GM12878 (cell line): ENCODE data around the gene SVEP1.

Experiments used
- CHD1 ChIP-seq: IDR thresholded peaks from 2 replicates; pipeline ENCODE4 v1.6.1; 2012; ENCODE audit warnings: low read depth, low read length, improper control_type of control experiment
- EZH2 ChIP-seq: IDR thresholded peaks from 2 replicates; pipeline ENCODE4 v1.6.1; 2012; ENCODE audit warnings: low read depth, mild to moderate bottlenecking, control low read depth, inconsistent platforms, low read length, borderline replicate concordance; ENCODE audit not compliant: control insufficient read depth
- JUNB ChIP-seq: IDR thresholded peaks from 2 replicates; pipeline ENCODE4 v1.6.1; 2016; ENCODE audit warnings: antibody characterized with exemption, mild to moderate bottlenecking
- POLR2A ChIP-seq: IDR thresholded peaks from 2 replicates; pipeline ENCODE4 v1.6.1; 2011; ENCODE audit warnings: low read depth, mild to moderate bottlenecking, low read length
- POLR2AphosphoS5 ChIP-seq: IDR thresholded peaks from 2 replicates; pipeline ENCODE4 v1.6.1; 2011; ENCODE audit warnings: mild to moderate bottlenecking, low read length, inconsistent platforms
- ZBTB11 ChIP-seq: fragments of 450-650 bp; formaldehyde crosslinking; IDR thresholded peaks from 2 replicates; pipeline ENCODE4 v1.5.0; 2022; ENCODE audit warnings: mild to moderate bottlenecking, missing genetic modification characterization
- TF ChIP-seq, protein P1 (sequence below), 3 experiments: IDR thresholded peaks in 2 of 3; conservative IDR thresholded peaks in 1 of 3; 2 replicates each; pipeline ENCODE4 v1.5.1; 2011; ENCODE audit warnings: low read depth in 3 of 3, low read length in 3 of 3, mild to moderate bottlenecking in 3 of 3, control low read depth in 2 of 3, moderate library complexity in 2 of 3, inconsistent platforms in 1 of 3, mixed read lengths in 1 of 3; ENCODE audit not compliant: control insufficient read depth in 2 of 3, insufficient read depth in 1 of 3; ENCODE audit errors: extremely low read depth in 1 of 3
- TF ChIP-seq, protein P2 (sequence below): IDR thresholded peaks from 2 replicates; pipeline ENCODE4 v1.6.1; 2012; ENCODE audit warnings: low read depth, low read length, improper control_type of control experiment

DNA sequence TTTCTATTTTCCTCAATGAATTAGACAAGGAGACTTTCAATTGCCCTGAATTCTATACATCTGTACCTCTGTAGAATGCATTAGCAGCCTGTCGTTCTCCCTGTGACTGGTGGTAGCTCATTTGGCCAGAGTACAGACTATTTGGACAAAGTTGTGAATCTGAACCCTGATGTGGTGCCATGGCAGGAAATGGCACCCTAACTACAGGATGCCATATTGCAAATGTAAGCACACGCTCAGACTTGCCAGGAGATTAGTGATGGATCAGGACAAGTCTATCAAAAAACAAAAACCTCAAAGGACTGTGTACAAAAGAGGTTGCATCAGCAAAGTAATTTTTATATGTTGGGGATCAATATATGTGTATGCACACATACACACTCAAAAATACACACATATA, 58.3 kb downstream of the SVEP1 start:
- TF ChIP-seq CHD1: no peak
- no peak for TF ChIP-seq EZH2
- TF ChIP-seq POLR2A: no peak
- TF ChIP-seq ZBTB11 (CRISPR knock-in tag): no peak
- TF ChIP-seq, protein P1, sequence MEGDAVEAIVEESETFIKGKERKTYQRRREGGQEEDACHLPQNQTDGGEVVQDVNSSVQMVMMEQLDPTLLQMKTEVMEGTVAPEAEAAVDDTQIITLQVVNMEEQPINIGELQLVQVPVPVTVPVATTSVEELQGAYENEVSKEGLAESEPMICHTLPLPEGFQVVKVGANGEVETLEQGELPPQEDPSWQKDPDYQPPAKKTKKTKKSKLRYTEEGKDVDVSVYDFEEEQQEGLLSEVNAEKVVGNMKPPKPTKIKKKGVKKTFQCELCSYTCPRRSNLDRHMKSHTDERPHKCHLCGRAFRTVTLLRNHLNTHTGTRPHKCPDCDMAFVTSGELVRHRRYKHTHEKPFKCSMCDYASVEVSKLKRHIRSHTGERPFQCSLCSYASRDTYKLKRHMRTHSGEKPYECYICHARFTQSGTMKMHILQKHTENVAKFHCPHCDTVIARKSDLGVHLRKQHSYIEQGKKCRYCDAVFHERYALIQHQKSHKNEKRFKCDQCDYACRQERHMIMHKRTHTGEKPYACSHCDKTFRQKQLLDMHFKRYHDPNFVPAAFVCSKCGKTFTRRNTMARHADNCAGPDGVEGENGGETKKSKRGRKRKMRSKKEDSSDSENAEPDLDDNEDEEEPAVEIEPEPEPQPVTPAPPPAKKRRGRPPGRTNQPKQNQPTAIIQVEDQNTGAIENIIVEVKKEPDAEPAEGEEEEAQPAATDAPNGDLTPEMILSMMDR (IDR thresholded peaks at IDR 0.05 in 2 of 3, conservative IDR thresholded peaks at IDR 0.05 in 1 of 3; ENCODE audit: control insufficient read depth in 2 of 3, extremely low read depth in 1 of 3, insufficient read depth in 1 of 3, low read depth in 3 of 3, low read length in 3 of 3): no peak
- TF ChIP-seq JUNB: no peak
- TF ChIP-seq, protein P2, sequence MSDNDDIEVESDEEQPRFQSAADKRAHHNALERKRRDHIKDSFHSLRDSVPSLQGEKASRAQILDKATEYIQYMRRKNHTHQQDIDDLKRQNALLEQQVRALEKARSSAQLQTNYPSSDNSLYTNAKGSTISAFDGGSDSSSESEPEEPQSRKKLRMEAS: no peak
- TF ChIP-seq POLR2AphosphoS5: no peak
